ENCODE data around the gene FGR. TPM values are rescaled to one million over a fixed set of nuclear protein-coding genes. Genes with fewer than 3 reads are reported as not detected.

The FGR gene
- total RNA-seq, 1 experiment from 2014 or later, result not detected

DNA sequence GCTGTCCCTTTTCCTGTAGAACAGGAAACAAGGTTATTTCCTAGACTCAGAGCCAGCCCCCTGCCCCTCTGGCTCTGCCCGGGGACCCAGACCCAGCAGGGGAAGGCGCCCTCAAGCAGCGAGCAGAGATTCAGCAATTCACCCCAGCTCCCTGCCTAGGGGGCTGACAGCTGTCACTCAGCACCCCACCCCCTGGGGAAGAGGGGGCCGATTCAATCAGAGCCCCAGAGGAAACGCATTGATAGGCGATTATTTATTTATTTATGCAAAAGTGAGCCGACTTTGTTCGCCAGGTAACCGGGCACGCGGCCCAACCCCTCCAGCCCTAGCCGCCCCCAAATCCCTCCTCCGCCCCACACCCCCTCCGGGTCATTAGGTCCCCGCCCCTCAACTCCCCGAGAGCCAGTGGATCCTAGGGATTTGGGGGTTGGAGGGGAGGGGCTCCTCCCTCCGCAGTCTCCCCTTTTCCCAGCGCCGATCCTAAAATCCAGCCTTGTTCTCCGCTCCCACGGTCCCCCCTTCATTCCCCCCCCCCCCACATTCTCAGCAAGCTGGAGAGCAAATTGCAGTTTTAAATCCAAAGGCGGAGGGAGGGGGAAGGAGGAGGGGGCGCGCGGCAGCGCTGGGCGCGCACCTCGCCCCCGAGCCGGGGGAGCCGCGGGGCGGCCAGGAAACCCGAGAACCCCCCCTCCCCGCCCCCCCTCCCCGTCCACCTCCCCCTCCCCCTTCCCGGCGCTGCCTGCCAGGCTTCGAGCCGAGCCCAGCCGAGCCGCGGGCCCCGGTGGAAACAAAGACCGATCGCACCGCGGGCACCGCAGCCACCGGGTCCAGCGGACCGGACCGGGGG is 32.3 kb downstream of the FGR start:
- DNase-seq (ENCODE audit: extremely low read depth, low read depth), result no peak

DNA sequence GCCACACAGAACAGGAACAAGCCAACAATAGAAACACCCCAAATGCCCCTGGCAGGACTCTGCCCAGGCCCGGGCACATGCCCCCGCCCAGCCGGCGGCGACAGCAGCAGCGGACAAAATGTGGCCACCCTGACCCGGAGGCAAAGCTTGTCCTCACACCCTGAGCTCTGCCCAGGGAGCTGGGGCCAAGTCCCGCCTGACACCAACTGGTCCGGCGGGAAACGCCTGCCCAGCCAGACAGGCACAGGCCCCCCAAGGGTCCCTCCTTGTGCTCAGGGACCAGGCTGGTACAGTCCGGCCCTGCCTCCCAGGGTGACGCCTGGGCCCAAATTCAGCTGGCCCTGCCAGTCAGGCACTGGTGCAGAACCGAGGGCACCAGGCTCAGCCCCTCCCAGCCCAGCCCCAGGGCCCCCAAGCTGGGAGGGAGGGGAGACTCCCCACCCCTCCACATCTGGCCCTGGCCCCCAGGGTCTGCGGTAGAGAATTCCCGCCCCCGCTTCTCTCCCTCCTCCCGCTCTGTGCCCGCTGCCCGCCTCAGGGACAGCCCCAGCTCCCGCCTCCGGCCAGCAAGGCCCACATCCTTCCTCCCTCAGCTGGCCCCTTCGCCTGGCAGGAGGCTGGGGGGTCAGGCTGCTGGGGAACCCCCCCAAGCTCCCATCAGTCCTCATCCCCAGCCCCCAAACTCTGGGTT is 33.1 kb downstream of the FGR start:
- no peak for DNase-seq (ENCODE audit: extremely low read depth, low read depth)

DNA sequence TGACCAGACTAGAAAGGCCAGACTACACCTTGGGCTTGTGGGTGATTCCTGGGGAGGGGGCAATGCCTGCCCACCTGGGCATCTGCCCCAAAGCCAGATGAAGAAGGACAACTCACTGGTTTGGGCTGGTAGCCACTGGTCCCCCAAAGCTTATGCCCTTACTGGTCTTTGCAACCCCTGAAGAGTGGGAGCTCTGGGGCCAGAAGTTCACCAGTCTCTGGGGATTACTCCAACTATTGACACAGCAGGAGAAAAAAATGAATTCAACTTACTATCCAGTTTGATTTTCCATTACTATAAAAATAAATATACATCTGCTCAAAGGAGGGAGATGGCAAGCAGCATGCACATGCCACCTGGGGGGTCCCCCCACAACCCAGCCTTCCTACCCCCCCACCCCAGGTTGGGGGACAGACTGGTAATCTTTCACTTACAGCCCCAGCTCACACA is 33.6 kb downstream of the FGR start:
- no peak for DNase-seq (ENCODE audit: extremely low read depth, low read depth)

DNA sequence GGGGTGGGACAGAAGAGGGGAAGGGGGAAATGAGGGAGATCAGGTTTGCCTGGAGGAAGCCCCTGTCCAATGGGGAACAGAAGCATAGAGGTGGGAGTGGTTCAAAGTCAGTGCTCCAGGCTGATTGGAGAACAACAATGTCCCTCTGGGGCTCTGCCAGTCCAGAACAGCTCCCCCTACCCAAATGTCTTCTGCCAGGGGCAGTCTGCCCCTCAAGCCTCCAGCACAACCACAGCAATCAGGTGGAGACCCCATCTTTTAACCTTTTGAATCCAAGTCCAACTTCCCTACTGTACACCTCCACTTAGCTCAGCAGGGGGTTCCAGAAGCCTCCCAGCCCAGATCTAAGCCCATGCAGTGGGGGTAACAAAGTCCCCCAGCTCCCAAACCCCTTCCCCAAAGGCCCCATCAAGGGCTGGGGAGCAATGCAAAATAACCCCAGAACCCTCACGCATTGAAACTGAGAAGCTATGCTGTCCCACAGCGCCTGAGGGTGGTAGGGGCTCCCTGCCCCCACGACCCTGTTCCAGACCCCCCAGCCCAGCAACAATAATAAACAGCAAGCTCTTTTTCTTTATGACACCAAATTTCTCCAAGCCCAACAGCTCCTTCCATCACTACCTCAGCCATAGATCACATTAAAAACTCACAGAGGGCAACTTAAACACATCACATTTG is 34.3 kb downstream of the FGR start:
- no peak for DNase-seq (ENCODE audit: extremely low read depth, low read depth)

DNA sequence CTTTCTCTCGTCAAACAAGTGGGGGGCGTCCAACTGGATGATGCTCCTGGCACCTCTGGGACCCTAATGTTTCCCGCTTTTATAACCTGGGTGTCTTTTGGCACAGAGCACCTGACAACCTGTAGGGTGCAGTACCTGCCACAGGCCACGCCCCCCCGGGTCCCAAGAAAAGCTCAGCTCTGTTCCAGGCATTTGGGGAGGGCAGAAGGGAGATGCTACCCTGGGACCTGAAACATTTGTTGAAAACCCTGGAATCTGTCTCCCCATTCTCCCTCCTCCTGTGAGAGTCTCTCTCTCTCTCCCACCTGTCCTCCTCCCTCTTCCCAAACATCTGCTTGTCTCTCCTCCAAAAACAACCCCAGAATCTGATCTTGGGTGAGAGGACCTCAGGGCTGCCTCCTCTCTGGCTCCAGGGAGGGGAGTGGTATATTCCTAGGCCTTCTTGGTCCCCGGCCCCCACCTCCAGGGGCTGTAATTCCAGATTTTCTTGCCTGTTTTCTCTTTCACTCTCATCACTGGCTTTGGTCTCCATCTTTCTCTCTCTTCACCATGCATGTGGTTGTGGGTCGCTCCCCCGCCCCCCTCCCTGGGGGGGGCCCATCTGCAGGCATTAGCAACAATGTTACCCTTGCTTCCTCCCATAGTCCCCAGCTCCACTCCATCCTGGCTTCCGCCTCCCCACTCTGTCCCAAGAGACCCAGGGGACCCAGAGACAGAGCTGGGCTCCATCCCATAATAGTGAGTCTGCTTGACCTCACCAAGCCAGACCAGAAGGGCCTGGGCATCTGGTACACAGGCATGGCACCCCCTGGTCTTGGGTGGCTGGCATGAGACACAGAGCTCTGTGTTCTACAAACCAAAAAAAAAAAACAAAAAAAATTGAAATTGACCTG is 35.1 kb downstream of the FGR start:
- DNase-seq (ENCODE audit: extremely low read depth, low read depth), result no peak

DNA sequence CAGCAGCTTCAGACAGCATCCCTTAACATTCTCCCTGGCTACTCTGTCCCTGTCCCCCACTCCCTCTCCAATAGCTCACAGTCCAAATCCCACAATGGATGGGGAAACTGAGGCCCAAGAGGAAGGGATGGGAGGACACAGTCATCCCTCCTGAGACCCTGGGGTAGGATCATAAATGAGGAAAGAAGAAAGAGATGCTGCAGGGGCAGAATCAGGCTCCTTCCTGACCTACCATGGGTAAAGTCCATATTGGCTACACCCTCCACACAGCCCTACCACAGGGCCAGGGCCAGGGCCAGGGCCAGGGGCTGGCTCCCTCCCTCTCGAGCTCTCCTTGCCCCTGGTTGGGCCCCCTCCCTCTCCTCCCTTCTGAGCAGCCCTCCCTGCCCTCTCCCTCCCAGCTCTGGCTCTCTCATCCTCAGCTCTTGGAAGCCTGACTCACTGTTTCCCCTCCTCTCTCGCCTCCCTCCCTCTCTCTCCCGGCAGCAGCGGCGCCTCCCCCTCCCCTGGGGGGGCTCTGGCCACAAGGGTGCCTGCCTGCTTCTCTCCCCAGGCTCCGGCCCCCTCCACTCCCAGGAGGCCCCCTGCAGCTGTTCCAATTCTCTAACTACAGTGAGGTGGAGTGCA is 36.0 kb downstream of the FGR start:
- DNase-seq (ENCODE audit: extremely low read depth, low read depth), result no peak

DNA sequence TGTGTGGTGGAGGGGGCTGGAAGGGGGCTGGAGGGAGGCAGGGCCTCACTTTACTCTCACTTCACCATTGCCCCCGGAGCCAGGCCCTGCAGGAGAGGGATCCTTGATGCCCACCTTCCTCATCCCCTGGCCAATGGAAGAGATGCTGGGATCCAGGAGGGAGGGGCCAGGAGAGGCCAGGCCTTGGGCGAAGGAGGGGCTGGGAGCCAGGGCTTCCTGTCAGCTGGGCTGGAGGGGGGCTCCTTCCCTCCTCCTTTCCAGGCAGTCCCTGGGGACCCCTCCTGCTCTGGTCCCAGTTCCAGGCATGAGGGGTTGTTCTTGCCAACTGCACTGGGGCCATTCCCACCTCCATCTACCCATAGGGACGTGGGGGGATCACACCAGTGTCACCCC is 36.7 kb downstream of the FGR start:
- no peak for DNase-seq (ENCODE audit: extremely low read depth, low read depth)

DNA sequence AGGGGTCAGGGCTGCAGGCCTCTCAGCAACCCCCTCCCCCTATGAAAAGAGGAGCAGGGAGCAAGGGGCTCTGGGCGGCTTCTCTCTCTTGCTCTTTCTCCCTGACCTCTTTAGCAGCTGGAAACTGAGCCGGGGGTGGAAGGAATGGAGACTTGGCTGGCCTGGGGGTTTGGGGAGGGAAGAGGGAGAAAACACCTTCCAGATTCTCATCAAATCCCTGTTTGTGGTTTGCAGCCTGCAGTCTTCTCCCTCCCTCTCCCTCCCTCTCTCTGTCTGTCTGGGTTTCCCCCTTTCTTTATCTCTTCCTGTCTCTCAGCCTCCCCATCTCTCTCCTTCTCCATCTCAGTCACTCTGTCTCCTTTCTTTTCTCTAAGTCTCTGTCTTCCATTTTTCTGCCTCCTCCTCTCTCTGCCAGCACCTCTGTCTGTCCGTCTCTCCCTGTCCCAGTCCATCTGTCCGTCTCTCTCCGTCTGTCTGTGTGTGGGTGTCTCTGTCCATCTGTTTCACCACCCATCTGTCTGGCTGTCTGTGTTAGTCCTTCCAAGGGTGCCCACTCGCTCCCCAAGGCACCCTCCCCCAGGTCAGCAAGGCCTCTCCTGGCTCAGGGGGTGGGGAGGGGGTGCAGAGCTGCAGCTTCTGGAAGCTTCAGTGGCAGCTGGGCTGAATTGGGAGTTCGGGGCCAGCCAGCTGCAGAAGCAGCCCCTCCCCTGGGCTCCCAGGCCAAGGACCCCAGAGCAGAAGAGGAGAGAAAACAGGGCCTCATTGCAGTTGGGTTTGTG is 37.3 kb downstream of the FGR start:
- no peak for DNase-seq (ENCODE audit: extremely low read depth, low read depth)

DNA sequence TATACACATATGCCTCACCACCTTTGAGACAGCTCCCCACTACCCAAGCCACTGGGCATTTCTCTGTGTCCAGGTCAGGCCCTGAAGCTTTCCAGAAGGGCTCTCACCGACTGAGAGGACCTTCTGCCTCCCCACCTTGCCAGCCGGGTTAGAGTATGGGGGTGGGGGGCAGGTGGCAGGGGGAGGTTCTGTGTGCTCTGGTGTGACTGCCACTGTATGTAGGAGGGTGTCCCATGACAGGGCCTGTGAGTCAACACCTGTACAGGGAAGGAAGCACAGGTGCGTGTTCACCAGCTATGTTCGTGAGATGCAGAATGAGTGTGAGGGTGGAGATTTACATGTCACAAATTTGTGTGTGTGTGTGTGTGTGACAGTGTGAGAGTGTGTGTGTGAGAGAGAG is 38.0 kb downstream of the FGR start:
- DNase-seq (ENCODE audit: extremely low read depth, low read depth), result no peak

DNA sequence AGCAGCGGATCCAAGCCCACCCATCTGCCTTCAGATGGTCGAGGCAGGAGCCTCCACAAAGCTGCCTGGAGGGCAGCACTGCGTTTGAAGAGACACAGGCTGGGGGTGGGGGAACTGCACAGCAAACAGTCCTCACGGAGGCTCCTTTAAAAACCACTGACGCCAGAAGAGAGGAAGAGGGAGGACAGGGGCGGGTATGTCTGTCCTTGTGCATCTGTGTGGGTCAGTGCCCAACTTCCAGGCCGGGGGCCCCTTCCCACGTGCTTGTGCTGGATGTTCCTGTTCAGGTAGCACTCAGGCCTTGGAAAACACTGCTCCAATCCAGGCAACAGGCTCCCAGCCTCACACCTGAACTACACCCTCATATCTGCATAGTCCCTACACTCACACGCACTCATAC is 38.7 kb downstream of the FGR start:
- no peak for DNase-seq (ENCODE audit: extremely low read depth, low read depth)

DNA sequence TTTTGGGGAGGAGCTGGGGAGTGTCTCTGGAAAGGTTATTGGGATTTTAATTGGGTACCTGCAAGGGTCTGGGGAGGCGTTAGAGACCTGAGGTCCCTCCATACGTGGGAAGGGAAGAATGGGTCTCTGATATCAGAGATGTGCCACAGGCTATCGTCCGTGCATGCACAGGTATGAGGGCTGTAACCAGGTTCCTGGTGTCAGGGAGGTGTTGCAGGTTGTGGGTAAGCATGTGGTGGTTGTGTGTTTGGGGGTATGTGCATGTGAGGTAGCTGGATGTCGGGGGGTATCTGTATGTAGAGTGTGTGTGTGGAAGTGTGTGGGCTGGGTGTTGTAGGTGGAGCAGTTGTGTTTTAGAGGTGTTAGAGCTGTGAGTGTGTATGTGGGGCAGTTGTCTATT is 39.4 kb downstream of the FGR start:
- no peak for DNase-seq (ENCODE audit: extremely low read depth, low read depth)

DNA sequence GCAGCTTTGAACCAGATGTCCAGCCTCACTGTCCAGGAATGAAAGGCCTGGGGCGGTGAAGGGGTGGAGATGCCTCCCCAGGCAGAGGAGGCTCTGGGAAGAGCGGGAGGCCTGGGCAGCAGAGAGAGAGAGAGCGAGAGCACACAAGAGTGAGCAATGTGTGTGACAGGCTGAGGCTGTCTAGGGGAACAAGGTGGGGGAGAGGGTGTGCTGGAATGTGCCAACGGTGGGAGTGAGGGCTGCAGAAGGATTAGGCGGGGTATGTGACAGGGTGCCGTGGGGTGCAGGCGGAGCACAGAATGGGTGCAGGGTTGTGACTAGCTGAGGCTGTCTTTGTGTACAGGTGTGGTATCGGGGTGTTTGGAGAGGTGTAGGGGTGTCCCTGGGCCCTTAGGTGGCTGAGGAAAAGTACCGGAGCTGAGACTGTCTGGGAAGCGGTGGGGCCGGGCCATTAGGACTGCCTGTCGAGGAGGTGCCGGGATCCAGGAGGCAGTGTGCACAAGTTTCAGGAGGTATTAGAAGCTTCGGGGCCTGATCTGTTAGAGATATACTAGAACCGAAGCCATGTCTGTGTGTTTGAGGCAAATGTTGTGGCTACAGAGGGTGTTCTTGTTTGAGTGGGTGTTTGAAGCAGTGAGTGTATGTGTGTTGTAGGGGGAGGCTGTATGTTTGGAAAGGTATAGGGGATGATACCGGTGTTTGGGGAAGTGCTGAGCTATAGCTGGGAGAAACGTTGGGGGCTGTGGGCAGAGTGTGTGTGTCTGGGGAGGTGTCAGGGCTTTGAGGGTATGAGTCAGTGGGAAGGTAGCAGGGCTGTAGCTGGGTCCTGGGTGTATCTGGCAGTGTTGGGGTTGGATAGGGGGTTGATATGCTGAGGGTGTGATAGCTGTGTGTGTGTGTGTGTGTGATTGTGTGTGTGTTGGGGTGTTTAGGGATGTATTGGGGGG is 40.1 kb downstream of the FGR start:
- DNase-seq (ENCODE audit: extremely low read depth, low read depth), result no peak

DNA sequence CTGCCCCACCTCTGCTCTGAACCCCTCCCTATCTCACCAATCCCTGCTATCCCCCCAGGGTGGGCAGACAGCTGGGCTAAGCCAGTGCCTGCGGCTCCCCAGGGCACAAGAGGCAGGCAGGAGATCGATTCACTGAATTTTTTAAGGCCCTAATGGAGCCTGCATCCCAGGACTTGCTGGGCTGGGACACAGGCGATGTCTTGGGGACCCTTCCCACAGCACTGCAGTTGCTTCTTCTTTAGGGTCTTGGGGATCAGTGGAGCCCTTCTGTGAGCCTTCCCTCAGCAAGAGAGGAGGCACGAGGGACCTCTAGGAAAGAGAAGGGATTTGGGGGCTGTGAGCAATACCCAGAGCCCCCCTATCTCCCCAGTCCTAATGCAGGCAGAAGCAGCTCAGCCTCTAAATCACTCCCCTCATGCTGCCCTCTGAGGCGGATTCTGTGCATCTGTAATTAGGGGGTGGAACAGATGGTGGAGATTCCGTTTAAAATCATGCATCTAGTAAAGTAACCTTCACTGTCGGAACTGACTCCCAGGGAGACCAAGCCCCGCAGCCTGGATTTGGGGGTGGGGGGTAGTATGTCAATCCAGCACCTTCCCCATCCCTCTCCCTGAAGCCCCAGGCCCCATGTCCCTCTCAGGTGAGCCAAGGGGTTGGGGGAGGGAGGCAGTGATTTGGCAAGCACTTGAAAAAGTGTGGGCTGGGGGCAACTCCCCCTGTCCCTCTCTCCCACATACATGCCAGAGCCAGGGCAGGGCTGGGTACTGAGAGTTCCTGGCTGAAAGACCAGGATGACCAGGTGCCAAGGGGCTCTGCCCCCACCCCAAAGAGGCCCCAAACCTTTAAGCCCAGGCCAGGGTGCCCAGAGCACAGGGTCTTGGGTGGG is 41.1 kb downstream of the FGR start:
- DNase-seq (ENCODE audit: extremely low read depth, low read depth), result no peak

DNA sequence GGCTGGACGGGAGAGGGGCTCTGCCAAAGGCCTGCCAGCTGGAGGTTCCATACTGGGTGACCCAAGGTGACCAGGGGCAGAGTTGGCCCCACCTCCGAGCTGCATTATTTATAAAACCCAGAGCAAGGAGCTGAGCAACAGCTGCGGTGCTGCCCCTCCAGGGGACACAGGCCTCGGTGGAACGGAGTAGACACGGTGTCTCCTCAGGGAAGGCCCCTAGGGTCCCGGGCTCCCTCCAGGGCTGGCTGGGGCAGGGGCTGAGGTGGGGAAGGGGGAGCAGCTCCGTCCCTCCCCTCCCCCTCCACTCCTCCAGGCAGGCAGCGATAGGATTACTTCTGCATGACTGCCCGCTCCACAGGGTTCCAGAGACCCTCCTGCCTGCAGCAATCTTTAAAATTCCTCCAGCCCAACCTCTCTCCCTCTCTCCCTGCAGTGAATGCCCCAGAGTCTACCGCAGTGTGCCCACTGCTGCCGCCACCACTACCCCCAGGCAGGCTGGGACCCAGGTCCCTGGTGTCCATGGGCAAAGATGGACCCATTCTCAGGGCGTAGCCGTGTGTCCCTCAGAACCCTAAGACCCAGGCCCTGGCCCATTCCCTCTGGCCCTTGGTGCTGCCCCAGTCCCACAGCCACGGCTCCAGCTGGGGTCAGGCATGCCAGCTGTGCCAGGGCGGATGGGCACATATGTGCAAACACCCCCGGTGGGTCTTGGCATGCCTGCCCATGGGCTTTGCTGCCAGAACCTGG is 41.9 kb downstream of the FGR start:
- no peak for DNase-seq (ENCODE audit: extremely low read depth, low read depth)

DNA sequence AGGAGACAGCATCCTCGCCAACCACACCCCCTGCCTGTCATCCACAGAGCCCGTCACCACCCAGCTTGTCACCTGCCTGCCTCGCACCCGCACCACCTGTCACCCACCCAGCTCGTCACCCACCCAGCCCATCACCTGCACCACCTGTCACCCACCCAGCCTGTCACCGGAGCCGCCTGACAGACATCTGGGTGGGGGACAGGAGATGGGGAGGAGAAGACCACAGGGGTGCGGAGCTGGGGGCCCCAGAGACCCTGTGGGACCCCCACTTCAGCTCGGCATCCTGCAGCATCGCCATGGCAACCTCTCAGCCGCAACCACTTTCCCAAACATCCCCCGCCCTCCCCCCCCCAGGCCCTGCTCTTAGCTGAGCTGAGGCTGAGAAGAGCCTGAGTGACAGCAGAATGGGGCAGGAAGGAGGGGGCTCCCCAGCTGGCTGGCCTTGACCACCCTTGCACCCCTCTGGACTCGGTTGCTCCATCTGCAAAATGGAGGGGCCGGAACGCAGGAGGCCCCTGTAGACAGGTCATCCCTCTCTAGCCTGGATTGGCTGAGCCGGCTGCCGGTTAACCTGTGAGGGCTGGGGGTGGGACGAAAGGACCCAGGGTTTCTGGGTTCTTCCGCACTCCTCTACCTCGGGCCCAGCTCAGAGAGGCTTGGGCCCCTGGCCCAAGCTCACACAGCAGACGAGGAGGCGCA is 42.6 kb downstream of the FGR start:
- DNase-seq (ENCODE audit: extremely low read depth, low read depth), result no peak

DNA sequence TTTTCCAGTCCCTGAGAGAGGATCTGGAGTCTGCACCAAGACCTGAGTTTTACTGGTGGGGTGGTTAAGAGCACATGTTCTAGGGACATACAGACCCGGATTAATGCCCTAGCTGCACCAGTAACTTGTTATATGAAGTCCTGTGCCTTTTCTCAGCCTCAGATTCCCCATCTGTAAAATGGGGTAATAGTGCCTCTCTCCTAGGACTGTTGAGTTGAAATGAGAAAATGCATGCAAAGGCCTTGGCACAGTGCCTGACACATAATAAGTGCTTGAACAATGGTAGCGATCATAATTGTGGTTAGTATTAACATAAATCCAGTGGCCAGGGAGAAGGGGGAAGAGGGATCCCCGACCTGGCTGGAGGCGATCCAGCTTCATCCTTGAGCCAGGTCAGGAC is 43.4 kb downstream of the FGR start:
- DNase-seq (ENCODE audit: extremely low read depth, low read depth), result no peak

Data from NCI-H460 (cell line).